Measurements from ENCODE around the gene MAD1L1. TPM values are rescaled to one million over a fixed set of nuclear protein-coding genes. Genes with fewer than 3 reads are reported as not detected.

The MAD1L1 gene
- total and polyA plus RNA-seq, 2 donors (not counting 1 experiment from before 2014, with no cell fraction given) = 9.8 to 29.4 TPM

- H3K27ac ChIP-seq (ENCODE audit: insufficient read depth, low read length) = no peak overlapping the region
- no peaks in the 10 kb centered on the region for H3K79me2 ChIP-seq (ENCODE audit: control insufficient read depth, insufficient read depth, low read length)
- H3K36me3 ChIP-seq (ENCODE audit: control insufficient read depth, insufficient read depth, low read length) = no peaks in the 10 kb centered on the region
- H2AFZ ChIP-seq (ENCODE audit: low read length) = no peak overlapping the region
- TF ChIP-seq EZH2 (IDR thresholded peaks at IDR 0.05; ENCODE audit: low read length, missing control alignments) = no peak
- TF ChIP-seq, protein P1, sequence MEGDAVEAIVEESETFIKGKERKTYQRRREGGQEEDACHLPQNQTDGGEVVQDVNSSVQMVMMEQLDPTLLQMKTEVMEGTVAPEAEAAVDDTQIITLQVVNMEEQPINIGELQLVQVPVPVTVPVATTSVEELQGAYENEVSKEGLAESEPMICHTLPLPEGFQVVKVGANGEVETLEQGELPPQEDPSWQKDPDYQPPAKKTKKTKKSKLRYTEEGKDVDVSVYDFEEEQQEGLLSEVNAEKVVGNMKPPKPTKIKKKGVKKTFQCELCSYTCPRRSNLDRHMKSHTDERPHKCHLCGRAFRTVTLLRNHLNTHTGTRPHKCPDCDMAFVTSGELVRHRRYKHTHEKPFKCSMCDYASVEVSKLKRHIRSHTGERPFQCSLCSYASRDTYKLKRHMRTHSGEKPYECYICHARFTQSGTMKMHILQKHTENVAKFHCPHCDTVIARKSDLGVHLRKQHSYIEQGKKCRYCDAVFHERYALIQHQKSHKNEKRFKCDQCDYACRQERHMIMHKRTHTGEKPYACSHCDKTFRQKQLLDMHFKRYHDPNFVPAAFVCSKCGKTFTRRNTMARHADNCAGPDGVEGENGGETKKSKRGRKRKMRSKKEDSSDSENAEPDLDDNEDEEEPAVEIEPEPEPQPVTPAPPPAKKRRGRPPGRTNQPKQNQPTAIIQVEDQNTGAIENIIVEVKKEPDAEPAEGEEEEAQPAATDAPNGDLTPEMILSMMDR (conservative IDR thresholded peaks at IDR 0.05 in 1 of 2, IDR thresholded peaks at IDR 0.05 in 1 of 2; ENCODE audit: low read depth in 1 of 2, low read length in 2 of 2) = no peak
- no peak overlapping the region for H3K9ac ChIP-seq (ENCODE audit: insufficient read depth, low read length)
- no peaks in the 10 kb centered on the region for H3K4me1 ChIP-seq (ENCODE audit: control insufficient read depth, extremely low read depth, insufficient read depth, low read length)
- DNase-seq (ENCODE audit: low read depth in 2 of 2) = no peak
- no peaks in the 10 kb centered on the region for H4K20me1 ChIP-seq (ENCODE audit: control insufficient read depth, extremely low read depth, insufficient read depth, low read length)
- H3K9me3 ChIP-seq (ENCODE audit: control insufficient read depth, insufficient read depth, low read depth, low read length) = no peaks in the 10 kb centered on the region
- no peaks in the 10 kb centered on the region for H3K27me3 ChIP-seq (ENCODE audit: control insufficient read depth, insufficient read depth, low read length)
- H3K4me2 ChIP-seq (ENCODE audit: extremely low read depth, insufficient read depth, low read length) = no peak overlapping the region
- no peak overlapping the region for H3K4me3 ChIP-seq (replicated peaks in 1 of 4; ENCODE audit: control extremely low read depth in 1 of 4, insufficient read depth in 1 of 4, low read depth in 3 of 4, low read length in 4 of 4)
Observed at GRCh38 chr7:1851721-1852516, 380.8 kb downstream of the MAD1L1 start.

DNA sequence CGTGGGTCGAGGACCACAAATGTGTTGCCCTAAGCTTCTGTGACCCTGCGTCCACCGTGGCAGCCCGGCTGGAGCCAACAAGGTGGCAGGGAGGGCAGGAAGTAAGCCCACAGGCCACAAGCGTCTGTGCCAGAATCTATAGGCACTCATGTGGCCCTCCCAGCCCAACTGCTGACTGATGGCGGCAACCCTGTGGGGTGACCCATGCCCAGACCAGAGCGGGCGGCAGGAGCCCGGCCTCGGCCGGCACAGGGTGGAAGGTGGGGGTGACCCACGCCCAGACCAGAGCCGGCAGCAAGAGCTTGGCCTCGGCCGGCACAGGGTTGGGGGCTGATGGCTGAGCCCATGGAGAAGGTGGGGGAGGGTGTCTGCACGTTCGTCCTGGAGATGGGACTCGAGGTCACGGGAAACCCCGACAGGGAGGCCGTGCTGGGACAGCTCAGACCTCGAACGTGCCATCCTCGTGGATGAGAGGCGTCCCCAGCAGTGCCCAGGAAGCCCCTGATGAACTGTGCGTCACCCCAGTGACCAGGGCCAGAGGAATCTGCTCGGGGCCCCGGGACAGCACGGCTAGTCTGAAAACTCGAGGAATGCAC is 381.7 kb downstream of the MAD1L1 start:
- Histone ChIP-seq H3K36me3 (ENCODE audit: control insufficient read depth, insufficient read depth, low read length) (no peaks in the 10 kb centered on the region), H4K20me1 (ENCODE audit: control insufficient read depth, extremely low read depth, insufficient read depth, low read length) (no peaks in the 10 kb centered on the region), H3K4me1 (ENCODE audit: control insufficient read depth, extremely low read depth, insufficient read depth, low read length) (no peaks in the 10 kb centered on the region), H3K79me2 (ENCODE audit: control insufficient read depth, insufficient read depth, low read length) (no peaks in the 10 kb centered on the region), H3K4me3 (replicated peaks in 1 of 4; ENCODE audit: control extremely low read depth in 1 of 4, insufficient read depth in 1 of 4, low read depth in 3 of 4, low read length in 4 of 4) (no peak overlapping the region), H3K9me3 (ENCODE audit: control insufficient read depth, insufficient read depth, low read depth, low read length) (no peaks in the 10 kb centered on the region), H3K4me2 (ENCODE audit: extremely low read depth, insufficient read depth, low read length) (no peak overlapping the region), H3K27ac (ENCODE audit: insufficient read depth, low read length) (no peak overlapping the region), H2AFZ (ENCODE audit: low read length) (no peak overlapping the region), H3K9ac (ENCODE audit: insufficient read depth, low read length) (no peak overlapping the region), H3K27me3 (ENCODE audit: control insufficient read depth, insufficient read depth, low read length) (no peaks in the 10 kb centered on the region)
- TF ChIP-seq, protein P1 (conservative IDR thresholded peaks at IDR 0.05 in 1 of 2, IDR thresholded peaks at IDR 0.05 in 1 of 2; ENCODE audit: low read depth in 1 of 2, low read length in 2 of 2) = no peak
- no peak for TF ChIP-seq EZH2 (IDR thresholded peaks at IDR 0.05; ENCODE audit: low read length, missing control alignments)
- no peak for DNase-seq (ENCODE audit: low read depth in 2 of 2)

- no peak for TF ChIP-seq EZH2 (IDR thresholded peaks at IDR 0.05; ENCODE audit: low read length, missing control alignments)
- TF ChIP-seq, protein P1 (conservative IDR thresholded peaks at IDR 0.05 in 1 of 2, IDR thresholded peaks at IDR 0.05 in 1 of 2; ENCODE audit: low read depth in 1 of 2, low read length in 2 of 2) = no peak
- DNase-seq (ENCODE audit: low read depth in 2 of 2) = no peak
- Histone ChIP-seq H3K9ac (ENCODE audit: insufficient read depth, low read length) (no peak overlapping the region), H3K4me1 (ENCODE audit: control insufficient read depth, extremely low read depth, insufficient read depth, low read length) (no peaks in the 10 kb centered on the region), H3K27me3 (ENCODE audit: control insufficient read depth, insufficient read depth, low read length) (no peaks in the 10 kb centered on the region), H3K9me3 (ENCODE audit: control insufficient read depth, insufficient read depth, low read depth, low read length) (no peaks in the 10 kb centered on the region), H3K4me2 (ENCODE audit: extremely low read depth, insufficient read depth, low read length) (no peak overlapping the region), H3K4me3 (replicated peaks in 1 of 4; ENCODE audit: control extremely low read depth in 1 of 4, insufficient read depth in 1 of 4, low read depth in 3 of 4, low read length in 4 of 4) (no peak overlapping the region), H2AFZ (ENCODE audit: low read length) (no peak overlapping the region), H4K20me1 (ENCODE audit: control insufficient read depth, extremely low read depth, insufficient read depth, low read length) (no peaks in the 10 kb centered on the region), H3K27ac (ENCODE audit: insufficient read depth, low read length) (no peak overlapping the region), H3K36me3 (ENCODE audit: control insufficient read depth, insufficient read depth, low read length) (no peaks in the 10 kb centered on the region), H3K79me2 (ENCODE audit: control insufficient read depth, insufficient read depth, low read length) (no peaks in the 10 kb centered on the region)
Observed at GRCh38 chr7:1850111-1850975, 382.4 kb downstream of the MAD1L1 start.

Measured in fibroblast of lung (primary cell).